HG02840 (cell line): Measurements from ENCODE around the gene ZFHX3.

Source experiments
- ATAC-seq: cut with Tn5 transposase; IDR thresholded peaks from one replicate; pipeline ENCODE4 v1.9.1; 2021; ENCODE audit warnings: mild to moderate bottlenecking, moderate library complexity, moderate number of reproducible peaks; ENCODE audit not compliant: unreplicated experiment, low FRiP score

The ZFHX3 gene

DNA sequence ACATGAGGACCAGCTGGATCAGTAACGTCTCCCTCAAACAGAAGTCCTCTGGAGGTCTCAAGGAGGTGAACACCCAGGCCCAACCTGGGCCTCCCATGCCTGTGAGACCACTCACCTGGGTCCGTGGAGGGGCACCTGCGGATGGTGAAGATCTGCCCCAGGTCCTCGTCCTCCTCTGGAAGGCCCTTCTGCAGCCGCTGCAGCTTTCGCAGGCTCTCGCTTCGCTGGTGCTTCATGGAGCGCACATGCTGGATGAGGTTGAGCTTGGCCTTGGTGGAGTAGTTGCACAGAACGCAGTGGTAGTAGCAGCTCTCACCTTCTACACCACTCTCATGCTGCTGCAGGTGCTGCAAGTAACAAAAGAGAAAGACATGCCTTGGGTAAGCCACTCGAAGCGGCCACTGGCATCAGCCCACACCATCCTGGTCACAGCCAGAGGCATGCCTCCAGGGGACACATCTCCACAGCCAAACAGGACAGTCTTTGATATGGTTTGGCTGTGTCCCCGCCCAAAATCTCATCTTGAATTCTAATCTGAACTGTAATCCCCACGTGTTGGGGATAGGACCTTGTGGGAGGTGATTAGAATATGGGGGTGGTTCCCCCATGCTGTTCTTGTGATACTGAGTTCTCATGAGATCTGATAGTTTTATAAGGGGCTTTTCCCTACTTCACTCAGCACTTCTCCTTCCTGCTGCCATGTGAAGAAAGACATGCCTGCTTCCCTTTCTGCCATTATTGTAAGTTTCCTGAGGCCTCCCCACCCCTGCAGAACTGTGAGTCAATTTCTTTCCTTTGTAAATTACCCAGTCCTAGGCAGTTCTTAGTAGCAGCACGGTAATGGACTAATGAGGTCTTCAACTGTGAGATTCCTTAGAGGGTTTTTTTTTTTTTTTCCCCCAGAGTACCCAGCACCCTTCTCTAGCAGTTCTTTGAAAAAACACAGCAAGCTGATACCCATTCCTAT lies 158.0 kb downstream of the ZFHX3 start:
- ATAC-seq = no peak

DNA sequence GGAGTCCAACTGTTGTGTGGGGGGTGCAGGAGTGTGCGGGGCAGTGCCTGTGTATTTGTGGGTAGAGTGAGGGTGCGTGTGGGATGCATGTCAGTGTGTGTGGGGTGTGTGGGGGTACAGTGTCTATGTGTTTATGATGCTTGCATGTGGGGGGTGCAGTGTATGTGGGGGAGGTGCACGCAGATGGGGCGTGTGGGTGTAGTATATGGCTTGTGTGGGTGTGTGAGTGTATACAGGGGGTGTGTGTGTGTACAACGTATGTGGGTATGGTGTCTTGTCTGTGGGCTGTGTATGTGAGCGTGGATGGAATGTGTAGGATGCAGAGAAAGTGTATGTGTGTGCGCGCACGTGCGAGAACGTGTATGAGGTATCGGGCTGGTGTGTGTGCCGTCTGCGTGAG lies 160.4 kb downstream of the ZFHX3 start:
- no peak for ATAC-seq

DNA sequence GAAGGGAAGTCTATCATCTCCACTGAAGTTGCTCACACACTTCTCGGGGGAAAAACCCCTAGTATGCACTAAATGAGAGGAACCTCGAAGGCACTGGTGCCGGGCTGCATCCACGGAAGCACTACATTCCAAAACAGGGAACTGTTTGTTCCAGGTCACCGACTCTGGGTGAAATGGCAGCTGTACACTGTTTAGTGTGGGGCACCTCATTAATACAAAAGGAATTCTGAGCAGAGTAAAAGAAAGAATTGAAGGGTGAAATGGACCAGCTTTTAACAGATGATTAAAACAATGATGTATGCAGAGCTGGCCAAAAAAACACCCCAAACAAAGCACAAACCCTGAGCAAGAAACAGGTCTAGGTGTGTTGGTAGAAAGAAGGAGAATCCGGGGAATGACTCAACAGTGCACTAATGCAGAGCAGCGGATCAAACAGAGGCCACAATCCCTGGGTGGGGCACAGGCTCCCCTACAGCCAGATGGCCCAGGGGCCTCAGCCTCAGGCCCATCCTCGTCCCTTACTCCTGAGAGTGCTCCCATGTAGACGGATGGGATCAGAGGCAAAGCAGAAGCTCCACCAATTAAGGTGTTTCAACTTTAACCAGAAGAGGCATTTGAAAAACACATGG lies 161.5 kb downstream of the ZFHX3 start:
- no peak for ATAC-seq

DNA sequence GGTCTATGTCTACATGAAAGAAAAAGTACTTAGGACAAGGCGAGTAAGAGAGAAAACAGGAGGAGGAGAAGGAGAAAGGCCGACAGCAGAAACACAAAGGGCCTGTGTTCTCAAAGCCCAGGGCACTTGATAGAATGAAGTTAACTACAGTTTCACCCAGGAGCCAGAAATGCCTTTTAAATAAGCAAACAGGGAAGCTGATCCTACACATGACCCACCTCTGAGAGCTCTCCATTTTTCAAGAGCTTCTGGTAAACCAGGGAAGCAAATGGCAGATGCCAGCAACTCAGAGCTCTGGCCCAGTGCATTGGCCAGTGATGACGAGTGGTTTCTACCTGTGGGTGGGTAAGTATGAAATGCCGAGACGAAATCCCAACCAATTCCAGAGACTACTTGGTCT lies 163.4 kb downstream of the ZFHX3 start:
- no peak for ATAC-seq

DNA sequence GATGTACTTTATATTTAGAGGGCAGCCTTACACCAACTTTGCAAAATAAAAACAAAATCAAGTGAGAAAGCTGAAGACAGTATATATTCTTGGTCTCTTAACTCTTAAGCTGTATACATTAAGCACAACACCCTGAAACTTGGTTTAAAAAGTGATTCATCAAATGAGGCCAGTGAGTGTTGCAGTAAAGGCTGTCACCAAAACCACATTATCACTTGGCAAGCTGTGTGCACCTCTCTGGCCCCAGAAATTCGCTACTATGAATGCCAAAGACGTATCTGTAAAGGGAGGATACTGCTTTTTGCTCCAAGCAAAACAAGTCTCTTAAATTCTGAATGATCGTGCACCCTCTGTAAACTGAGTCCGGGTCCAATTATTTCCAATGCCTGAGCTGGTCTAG lies 163.9 kb downstream of the ZFHX3 start:
- no peak for ATAC-seq

DNA sequence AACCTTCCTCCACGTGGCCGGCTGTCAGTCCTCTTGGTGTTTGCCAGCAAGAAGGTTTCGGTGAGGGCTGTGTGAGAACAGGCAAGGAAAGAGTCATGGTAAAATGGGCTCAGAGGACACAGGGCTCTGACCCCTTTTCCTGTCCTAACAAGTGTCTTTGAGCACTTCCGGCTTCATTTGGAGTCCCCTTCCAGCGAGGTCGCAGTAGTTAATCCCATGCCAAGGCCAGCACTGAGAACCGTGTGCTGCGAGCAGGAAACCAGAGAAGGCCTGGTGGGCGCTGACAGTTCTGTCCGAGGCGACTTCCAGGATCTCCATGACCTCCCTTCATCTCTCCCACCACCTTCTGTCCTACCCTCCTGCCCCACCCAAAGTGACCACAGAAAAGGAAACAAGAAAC lies 168.1 kb downstream of the ZFHX3 start:
- ATAC-seq = no peak

DNA sequence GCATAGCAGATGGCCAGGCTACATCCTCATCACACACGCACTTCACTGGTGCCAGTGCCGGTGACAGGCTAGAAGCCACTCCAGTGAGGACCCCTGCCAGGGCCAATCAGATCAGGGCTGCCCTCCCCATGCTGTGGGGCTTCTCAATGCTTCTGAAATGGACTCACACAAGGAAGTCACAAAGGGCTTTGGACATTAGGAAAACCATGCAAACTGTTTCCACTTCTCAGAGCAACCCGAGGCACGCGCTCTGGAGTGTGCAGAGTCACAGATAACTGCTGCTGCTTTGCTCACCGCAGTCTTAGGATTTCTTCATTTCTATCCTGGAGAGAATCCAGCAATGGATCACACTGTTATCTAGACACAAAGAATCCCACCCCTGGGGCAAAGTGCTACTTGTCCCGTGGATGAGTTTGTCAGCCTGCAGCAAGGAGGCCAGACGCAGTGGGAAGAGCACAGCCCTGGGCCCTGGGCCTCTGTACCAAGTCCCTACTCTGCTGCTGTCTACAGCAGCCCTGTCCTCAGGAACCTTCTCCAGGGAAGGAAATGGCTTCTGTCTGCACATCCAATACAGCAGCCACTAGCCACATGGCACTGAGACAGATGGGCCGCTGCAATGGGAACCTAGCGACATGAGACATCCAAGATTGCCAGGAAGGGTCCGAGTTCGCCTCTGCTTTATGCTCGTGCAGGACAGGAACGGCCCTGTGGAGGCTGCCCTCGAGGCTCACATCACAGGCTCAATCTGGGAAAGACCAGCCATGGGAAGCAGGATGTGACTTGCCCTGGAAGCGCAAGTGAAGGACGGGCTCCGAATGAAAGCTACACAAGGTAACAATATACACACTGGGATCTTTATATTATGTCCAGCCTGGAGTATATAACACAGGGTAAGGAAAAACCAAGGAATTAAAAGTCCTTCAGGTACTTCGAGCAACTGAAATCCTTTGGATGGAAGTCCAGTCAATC lies 169.3 kb downstream of the ZFHX3 start:
- ATAC-seq = no peak

DNA sequence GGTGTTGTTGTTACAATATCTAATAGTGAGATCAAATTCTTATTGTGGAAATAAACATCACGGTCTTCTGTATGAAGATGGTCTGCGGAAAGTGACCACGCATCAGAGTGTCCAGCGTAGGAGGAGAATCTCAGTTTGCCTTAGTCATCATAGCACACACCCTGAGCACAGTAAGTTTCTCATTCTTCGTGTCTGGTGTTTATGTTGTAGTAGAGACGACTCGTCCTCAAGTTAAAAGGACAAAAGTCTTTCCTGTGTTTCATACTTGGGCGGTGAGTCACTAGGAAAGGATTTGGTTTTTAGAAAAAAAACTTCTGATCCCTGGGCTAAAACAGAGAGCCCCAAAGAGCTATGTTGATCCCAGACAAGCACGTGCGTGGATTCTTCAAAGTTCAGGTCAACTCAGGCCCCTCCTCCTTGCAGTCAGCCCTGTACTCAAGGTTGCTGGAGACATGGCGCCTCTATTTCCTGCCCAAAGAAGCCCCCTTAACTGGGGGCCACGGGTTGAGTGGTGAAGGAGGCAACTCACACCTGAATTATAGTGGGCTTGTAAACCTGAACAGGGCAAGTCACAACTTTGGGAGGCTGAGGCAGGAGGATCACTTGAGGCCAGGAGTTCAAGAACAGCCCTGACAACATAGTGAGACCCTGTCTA lies 170.4 kb downstream of the ZFHX3 start:
- no peak for ATAC-seq

DNA sequence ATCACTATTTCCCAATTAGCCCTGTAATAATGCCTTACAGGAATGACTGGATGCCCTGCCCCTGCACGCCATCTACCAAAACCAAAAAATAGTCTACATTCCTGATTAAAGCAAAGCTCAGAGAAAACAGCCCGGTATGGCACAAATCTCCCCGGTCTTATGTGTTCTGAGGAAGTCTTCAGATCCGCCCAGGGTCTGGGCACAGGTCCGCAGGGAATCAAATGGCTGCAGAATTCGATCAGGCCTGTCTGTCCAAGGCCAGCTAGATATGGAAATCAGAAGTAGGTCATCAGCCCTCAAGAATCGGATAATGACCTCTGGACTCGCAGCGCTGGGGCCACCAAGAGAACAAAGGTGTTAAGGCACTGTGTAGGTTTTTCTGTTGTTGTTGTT lies 171.0 kb downstream of the ZFHX3 start:
- no peak for ATAC-seq

DNA sequence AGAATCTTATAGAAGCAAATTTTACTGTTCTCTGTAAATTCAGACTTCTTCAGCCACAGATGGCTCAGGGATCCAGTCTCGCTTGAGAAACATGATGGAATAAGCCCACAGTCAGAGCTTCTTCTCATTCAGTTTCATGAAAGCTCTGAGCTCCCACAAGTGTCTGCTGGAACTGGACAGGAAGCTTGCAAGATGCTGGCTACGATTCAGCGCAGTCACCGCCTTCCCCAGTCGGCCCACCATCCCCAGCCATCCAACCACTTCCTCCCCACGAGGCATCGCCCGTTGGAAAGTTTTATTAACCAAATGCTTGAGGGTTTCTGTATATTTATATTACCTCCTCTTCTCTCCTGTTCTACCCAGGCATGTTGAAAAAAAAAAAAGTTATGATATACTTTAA lies 171.7 kb downstream of the ZFHX3 start:
- ATAC-seq = no peak

DNA sequence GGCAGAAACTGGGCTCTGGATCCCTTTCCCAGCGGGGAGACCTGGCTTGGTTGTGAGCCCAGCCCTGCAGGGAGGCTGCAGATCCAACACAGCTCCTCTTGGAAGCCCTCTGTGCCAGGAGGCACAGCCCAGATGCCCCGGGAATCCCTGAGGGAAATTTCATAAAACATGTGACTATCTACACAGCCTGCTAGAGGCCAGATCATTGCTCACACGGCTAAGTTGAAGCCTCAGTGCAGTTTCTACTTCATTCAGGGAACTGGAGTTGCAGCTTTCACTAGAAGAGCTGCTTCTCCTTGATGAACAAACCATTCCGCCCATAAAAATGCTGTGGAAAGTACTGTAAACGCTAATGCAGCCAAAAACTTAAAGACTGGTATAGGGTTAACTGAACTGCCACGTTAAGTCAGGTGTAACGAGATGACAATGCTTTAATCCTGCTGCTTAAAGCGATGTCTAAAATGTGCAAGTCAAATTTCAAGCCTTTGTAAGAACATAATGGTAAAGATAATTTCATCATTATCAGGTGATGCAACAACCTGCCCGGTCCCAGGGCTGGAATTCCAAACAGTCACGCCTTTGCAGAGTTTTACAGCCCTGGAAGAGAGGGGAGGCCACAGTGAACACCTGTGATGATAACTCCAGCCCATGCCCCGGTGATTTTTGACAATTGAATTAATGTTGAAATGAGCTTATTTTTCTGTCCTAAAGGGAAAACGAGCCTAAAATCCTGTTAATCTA lies 172.5 kb downstream of the ZFHX3 start:
- no peak for ATAC-seq

DNA sequence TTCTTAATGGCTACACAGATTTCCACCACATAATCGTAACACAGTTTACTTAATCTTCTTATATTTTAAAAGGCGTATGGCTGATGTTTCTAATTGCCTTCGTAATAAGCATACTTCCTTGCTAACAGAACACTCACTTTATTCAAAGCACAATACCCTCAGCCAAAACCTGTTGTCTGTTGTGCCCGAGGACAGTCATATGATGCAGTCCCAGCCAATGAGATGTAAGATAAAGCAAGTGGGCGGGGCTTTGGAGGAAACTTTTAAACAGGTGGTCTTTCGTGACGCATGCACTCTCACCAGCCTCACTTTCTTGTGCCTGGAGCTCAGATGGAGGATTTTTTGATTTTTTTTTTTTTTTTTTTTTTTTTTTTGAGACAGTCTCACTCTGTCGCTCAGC lies 174.1 kb downstream of the ZFHX3 start:
- ATAC-seq = no peak

DNA sequence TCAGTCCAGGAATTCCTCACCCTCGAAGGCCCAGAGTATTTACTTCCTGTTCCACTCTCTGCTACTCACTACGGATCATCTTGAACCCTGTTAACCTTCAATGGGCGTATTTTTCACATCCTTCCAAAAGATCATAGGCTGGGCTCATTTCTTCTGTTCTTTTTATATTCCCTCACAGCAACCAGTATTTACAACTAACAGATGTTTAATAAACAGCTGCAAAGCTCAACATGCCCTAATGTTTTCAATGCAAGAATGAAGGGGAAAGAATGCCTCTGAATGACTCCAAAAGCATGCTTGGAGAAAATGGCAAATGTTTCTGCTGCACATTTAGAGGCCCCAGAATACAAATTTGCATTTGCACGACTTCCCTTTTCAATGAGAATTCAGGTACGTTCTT lies 174.9 kb downstream of the ZFHX3 start:
- no peak for ATAC-seq

DNA sequence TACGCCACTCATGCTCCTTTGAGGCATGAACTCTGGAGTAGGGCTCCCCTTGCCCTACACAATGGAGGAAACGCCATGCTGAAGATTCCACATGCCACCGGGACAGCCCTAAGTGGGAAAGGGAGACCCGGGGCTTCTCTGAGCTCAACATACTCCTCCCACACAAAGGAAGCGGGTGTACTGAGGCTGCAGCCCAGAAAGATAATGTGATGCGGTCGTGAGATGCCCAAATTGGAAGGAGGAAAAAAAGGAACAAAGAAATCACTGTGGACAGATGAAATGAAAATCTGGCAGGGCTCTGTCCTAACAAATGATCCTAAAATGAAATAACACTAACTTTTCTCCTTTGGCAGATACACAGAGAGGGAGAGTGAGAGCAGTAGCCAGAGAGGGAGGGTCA lies 182.1 kb downstream of the ZFHX3 start:
- no peak for ATAC-seq

DNA sequence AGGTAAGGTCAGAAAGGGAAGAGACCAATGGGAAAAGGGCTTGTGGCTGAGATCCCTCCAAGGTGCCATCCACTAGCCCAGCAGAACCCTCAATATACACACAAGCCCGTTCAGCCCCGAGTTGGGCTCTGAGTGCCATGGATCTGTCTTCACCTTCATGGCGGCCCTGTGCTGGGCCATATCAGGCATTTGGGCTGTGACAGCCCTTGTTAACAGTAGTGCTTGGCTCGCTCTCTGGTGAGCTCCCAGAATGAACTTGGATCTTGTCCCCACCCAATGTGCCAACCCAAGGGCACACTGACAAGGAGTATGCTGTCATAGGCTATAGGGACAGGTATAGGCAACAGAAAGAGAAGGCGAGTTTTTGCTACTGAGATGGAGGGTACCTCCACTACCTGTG lies 182.7 kb downstream of the ZFHX3 start:
- ATAC-seq = no peak

DNA sequence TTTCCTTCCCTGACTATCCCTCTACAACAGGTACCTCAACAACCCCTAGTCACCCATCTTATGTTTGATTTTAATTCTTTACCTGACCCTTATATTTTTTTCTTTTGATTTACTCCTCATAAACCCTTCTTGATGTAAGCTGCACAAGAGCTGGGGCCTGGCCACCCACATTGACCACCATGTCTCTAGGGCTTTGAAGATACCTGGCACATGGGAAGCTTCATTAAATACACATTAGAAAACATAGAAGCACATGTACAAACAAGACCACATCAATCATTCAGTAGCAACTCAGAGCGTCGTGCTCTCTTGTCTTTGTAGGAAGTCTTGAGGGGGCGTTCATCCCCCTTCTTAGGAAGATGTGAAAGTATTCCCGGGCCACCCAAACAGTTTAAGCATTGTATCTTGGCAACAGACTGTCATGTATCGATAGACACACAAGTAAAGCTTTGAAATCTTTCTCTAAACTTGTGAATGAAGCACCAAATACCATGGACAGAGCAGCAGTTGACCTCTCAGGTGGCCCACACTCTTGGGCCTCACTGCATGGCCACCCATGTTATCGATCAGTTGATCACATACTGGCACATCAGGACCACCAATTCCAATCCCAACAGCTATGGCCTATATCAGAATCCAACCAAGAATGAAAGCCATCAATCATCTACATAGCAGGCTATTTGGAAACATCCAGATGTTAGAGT lies 183.6 kb downstream of the ZFHX3 start:
- no peak for ATAC-seq

DNA sequence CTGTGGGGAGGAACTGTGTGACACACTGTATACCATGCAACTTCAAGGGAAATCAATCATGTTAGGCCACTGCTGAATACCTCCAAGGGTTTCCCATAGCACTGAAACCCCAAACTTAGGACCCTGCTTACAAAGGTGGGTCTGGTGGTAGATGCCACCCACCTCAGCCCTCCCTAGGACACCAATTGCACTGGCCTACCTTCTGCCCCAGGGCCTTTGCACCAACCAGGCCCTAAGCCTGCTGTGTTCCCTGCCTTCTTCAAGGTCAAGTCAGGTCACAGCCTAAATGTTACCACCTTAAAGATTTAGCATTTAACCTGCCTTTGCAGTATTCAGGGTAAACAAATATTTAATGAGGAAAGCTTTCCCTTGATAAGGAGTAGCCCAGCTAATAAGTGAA lies 185.8 kb downstream of the ZFHX3 start:
- ATAC-seq = no peak

DNA sequence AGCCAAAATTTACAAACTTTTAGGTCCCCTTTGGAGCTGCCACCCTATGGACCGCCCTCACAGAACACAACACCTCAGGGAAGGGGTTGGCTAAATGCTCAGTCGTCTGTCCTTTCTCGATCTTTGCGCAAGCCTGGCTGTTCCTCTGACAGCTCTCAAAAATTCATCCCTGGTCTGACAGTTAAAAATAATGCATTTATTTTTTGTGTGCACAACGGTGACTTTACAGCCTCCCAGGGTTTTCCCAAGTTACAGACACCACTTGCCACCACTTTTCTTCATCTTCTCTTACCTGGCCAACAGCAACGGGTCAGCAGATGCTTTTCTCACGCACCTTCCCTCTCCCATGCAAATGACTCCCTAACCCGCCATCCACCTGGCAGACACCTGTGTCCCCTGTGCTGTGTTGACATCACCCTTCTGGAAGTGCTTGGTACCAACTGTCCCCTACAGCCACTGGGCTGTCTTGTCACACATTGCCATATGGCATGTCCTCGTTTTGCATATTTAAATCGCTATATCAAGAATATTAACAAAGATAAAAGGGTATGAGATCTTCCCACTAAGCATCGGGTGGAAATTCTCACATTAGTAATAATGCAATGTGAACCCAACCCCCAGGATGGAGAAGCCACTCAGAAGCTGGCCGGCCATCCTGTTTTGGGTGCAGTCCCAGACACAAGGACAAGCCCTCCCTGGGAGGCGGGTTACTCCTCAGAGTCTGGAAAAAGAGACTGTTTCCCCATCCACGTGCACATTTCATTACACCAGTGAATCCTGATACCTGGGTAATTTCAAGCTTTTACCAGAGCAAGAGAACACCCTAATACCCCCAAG lies 187.0 kb downstream of the ZFHX3 start:
- ATAC-seq = no peak
